SK-N-SH (cell line): ENCODE measurements around the gene DOK4.

Source experiments
- CTCF ChIP-seq: fragments of 200-600 bp; sonication (generic); IDR thresholded peaks from 2 replicates; pipeline ENCODE4 v1.6.1; 2017; ENCODE audit warnings: antibody characterized with exemption, mild to moderate bottlenecking, moderate library complexity
- EP300 ChIP-seq, 2 experiments: IDR thresholded peaks; 2 replicates each; pipeline versions ENCODE4 v1.4.0 to v1.6.1; 2012; ENCODE audit warnings: borderline replicate concordance in 1 of 2, low read depth in 1 of 2, low read length in 1 of 2
- POLR2AphosphoS5 ChIP-seq: IDR thresholded peaks from 2 replicates; pipeline ENCODE4 v1.6.1; 2012; ENCODE audit warnings: low read depth, low read length
- RFX5 ChIP-seq: IDR thresholded peaks from 2 replicates; pipeline ENCODE4 v1.6.1; 2012; ENCODE audit warnings: mild to moderate bottlenecking, improper control_type of control experiment, low read length
- TF ChIP-seq, protein P1 (sequence below): IDR thresholded peaks from 2 replicates; pipeline ENCODE4 v1.4.0; 2012; ENCODE audit warnings: low read depth, borderline replicate concordance
- TF ChIP-seq, protein P2 (sequence below): IDR thresholded peaks from 2 replicates; pipeline ENCODE4 v1.4.0; 2012; ENCODE audit warnings: low read depth

GRCh38 chr16:57445510-57445909 is 40.8 kb downstream of the DOK4 start:
- TF ChIP-seq, protein P1, sequence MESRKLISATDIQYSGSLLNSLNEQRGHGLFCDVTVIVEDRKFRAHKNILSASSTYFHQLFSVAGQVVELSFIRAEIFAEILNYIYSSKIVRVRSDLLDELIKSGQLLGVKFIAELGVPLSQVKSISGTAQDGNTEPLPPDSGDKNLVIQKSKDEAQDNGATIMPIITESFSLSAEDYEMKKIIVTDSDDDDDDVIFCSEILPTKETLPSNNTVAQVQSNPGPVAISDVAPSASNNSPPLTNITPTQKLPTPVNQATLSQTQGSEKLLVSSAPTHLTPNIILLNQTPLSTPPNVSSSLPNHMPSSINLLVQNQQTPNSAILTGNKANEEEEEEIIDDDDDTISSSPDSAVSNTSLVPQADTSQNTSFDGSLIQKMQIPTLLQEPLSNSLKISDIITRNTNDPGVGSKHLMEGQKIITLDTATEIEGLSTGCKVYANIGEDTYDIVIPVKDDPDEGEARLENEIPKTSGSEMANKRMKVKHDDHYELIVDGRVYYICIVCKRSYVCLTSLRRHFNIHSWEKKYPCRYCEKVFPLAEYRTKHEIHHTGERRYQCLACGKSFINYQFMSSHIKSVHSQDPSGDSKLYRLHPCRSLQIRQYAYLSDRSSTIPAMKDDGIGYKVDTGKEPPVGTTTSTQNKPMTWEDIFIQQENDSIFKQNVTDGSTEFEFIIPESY: no peak
- no peak for TF ChIP-seq POLR2AphosphoS5
- TF ChIP-seq EP300 (IDR thresholded peaks at IDR 0.05; ENCODE audit: borderline replicate concordance in 1 of 2, low read depth in 1 of 2, low read length in 1 of 2): no peak
- no peak for TF ChIP-seq CTCF
- TF ChIP-seq, protein P2, sequence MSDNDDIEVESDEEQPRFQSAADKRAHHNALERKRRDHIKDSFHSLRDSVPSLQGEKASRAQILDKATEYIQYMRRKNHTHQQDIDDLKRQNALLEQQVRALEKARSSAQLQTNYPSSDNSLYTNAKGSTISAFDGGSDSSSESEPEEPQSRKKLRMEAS: no peak
- TF ChIP-seq RFX5: no peak
